ENCODE data around the gene CES2. TPM values are rescaled to one million over a fixed set of nuclear protein-coding genes. Genes with fewer than 3 reads are reported as not detected.
A peak's percentile ranks its signal among the peaks of the same experiment; 100 is the strongest.

Gene CES2
- total and polyA plus RNA-seq, 9 of the 15 experiments (the other 6 are each of a cell fraction or from before 2014, with no cell fraction given): 2.2 to 37.9 (median 24.4) TPM

DNA sequence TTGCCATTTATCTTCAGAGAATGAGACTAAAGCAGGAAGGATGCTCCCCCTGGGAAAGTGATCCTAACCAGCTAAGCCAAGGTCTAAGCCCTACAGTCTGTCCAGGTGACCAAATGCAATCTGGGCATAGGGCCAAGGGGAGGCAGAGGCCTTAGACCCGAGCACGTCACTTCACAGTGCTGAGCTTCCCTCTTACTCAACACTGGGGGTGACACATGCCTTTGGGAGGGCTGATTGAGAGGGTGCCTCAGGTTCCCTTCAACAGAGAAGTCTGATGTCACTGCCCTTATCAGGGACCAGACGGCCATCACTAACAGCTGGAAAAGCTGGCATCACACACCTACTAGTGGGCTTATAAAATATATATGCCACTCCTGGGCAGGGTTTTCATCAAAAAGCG lies 5.1 kb upstream of the CES2 start (continued):
- TF ChIP-seq CREB3L1 (IDR thresholded peaks at IDR 0.05; ENCODE audit: borderline replicate concordance, low read depth) (no peak), ZNF318 (IDR thresholded peaks at IDR 0.05; ENCODE audit: borderline replicate concordance in 1 of 2, low read depth in 1 of 2) (0 out of 4 replicates have a peak, but pooled peaks of 1 of the 2 experiments have one; percentile 32), ZNF316 (IDR thresholded peaks at IDR 0.05) (no peak), DPF2 (IDR thresholded peaks at IDR 0.05) (peak; percentile 33; the same call in 1 of the 2 replicates), POLR2H (tag; IDR thresholded peaks at IDR 0.05; ENCODE audit: low read depth) (no peak), FUS (optimal IDR thresholded peaks at IDR 0.05; ENCODE audit: low read depth, low read length) (no peak), NFIC (IDR thresholded peaks at IDR 0.05) (peak; percentile 91), ZNF121 (CRISPR knock-in tag; conservative IDR thresholded peaks at IDR 0.05) (no peak)
- TF ChIP-seq, protein P1, sequence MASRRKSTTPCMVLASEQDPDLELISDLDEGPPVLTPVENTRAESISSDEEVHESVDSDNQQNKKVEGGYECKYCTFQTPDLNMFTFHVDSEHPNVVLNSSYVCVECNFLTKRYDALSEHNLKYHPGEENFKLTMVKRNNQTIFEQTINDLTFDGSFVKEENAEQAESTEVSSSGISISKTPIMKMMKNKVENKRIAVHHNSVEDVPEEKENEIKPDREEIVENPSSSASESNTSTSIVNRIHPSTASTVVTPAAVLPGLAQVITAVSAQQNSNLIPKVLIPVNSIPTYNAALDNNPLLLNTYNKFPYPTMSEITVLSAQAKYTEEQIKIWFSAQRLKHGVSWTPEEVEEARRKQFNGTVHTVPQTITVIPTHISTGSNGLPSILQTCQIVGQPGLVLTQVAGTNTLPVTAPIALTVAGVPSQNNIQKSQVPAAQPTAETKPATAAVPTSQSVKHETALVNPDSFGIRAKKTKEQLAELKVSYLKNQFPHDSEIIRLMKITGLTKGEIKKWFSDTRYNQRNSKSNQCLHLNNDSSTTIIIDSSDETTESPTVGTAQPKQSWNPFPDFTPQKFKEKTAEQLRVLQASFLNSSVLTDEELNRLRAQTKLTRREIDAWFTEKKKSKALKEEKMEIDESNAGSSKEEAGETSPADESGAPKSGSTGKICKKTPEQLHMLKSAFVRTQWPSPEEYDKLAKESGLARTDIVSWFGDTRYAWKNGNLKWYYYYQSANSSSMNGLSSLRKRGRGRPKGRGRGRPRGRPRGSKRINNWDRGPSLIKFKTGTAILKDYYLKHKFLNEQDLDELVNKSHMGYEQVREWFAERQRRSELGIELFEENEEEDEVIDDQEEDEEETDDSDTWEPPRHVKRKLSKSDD (conservative IDR thresholded peaks at IDR 0.05; ENCODE audit: low read length): no peak
- TF ChIP-seq, protein P2, sequence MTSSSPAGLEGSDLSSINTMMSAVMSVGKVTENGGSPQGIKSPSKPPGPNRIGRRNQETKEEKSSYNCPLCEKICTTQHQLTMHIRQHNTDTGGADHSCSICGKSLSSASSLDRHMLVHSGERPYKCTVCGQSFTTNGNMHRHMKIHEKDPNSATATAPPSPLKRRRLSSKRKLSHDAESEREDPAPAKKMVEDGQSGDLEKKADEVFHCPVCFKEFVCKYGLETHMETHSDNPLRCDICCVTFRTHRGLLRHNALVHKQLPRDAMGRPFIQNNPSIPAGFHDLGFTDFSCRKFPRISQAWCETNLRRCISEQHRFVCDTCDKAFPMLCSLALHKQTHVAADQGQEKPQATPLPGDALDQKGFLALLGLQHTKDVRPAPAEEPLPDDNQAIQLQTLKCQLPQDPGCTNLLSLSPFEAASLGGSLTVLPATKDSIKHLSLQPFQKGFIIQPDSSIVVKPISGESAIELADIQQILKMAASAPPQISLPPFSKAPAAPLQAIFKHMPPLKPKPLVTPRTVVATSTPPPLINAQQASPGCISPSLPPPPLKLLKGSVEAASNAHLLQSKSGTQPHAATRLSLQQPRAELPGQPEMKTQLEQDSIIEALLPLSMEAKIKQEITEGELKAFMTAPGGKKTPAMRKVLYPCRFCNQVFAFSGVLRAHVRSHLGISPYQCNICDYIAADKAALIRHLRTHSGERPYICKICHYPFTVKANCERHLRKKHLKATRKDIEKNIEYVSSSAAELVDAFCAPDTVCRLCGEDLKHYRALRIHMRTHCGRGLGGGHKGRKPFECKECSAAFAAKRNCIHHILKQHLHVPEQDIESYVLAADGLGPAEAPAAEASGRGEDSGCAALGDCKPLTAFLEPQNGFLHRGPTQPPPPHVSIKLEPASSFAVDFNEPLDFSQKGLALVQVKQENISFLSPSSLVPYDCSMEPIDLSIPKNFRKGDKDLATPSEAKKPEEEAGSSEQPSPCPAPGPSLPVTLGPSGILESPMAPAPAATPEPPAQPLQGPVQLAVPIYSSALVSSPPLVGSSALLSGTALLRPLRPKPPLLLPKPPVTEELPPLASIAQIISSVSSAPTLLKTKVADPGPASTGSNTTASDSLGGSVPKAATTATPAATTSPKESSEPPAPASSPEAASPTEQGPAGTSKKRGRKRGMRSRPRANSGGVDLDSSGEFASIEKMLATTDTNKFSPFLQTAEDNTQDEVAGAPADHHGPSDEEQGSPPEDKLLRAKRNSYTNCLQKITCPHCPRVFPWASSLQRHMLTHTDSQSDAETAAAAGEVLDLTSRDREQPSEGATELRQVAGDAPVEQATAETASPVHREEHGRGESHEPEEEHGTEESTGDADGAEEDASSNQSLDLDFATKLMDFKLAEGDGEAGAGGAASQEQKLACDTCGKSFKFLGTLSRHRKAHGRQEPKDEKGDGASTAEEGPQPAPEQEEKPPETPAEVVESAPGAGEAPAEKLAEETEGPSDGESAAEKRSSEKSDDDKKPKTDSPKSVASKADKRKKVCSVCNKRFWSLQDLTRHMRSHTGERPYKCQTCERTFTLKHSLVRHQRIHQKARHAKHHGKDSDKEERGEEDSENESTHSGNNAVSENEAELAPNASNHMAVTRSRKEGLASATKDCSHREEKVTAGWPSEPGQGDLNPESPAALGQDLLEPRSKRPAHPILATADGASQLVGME (CRISPR knock-in tag; IDR thresholded peaks at IDR 0.05): no peak
